Measurements from ENCODE around the gene AIPL1. TPM values are rescaled to one million over a fixed set of nuclear protein-coding genes. Genes with fewer than 3 reads are reported as not detected.

AIPL1 gene
- total RNA-seq, 1 donor from 2014 or later, result not detected

DNA sequence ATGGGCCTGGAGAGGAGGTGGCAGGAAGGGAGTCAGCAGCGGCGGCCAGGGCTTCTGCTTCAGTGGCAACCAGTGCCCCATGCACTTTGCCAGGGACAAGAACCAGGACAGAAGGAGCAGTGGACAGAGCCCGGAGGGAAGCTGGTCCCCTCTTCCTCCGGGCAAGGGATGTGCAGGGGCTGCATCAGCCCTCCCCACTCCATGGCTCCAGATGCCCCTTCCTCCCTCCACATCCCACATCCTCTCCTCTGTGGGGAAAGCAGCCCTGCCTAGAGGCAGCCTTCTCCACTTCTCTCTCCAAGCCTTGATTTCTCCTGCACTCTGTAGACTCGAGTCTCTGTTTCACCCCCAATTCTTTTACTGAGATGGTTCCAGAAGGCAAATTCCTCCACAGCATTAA lies 50.4 kb downstream of the AIPL1 start:
- H3K4me3 ChIP-seq (ENCODE audit: low read depth, low read length), result no peak overlapping the region
- TF ChIP-seq, protein P1, sequence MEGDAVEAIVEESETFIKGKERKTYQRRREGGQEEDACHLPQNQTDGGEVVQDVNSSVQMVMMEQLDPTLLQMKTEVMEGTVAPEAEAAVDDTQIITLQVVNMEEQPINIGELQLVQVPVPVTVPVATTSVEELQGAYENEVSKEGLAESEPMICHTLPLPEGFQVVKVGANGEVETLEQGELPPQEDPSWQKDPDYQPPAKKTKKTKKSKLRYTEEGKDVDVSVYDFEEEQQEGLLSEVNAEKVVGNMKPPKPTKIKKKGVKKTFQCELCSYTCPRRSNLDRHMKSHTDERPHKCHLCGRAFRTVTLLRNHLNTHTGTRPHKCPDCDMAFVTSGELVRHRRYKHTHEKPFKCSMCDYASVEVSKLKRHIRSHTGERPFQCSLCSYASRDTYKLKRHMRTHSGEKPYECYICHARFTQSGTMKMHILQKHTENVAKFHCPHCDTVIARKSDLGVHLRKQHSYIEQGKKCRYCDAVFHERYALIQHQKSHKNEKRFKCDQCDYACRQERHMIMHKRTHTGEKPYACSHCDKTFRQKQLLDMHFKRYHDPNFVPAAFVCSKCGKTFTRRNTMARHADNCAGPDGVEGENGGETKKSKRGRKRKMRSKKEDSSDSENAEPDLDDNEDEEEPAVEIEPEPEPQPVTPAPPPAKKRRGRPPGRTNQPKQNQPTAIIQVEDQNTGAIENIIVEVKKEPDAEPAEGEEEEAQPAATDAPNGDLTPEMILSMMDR (conservative IDR thresholded peaks at IDR 0.05; ENCODE audit: low read depth, low read length), result no peak
- no peak for DNase-seq (ENCODE audit: low read depth)

DNA sequence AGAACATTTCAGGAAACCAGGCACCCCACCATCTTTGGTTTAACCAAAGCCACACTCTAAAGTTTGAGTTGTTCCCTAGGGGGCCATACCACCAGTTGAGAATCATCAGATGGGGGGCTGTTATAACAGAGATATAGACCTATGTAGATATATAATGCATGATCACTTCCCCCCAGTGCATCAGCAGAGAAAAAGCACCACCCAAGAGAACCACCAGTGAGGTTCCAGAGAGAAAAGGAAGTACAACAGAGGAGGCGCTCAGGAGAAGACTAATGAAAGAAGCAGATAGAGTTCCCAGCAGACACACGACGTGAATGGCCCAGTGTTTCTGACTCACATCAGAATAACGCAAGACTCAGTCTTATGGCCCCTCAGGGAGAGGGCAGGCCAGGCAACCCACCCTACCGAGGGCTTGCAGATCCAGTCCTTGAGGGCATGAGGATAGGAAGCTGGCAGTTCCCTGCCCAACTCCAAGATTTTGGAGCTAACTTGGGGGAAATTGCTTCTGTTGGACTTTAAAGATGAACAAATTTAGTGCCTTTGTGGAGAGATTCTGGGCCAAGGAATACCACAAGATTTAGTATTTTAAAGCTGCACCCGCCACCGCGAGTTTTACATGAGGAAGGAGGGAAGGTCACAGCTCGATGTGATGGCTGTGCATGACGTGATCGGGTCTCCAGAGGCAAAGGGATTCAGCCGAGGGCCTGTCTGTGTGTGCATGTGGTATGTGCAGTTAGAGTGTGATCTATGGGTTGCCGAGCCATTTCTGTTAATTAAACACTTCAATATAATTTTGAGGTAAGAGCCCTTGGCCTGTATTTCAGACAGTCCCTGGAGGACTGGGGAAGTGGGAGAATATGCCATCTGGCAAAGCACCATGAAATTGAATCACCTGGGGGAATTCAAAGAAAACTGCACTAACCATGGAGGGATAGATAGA lies 53.1 kb downstream of the AIPL1 start:
- TF ChIP-seq, protein P1 (conservative IDR thresholded peaks at IDR 0.05; ENCODE audit: low read depth, low read length), result no peak
- no peak for DNase-seq (ENCODE audit: low read depth)
- no peak overlapping the region for H3K4me3 ChIP-seq (ENCODE audit: low read depth, low read length)

GRCh38 chr17:6380915-6381438 lies 53.9 kb downstream of the AIPL1 start:
- no peak for DNase-seq (ENCODE audit: low read depth)
- TF ChIP-seq, protein P1 (conservative IDR thresholded peaks at IDR 0.05; ENCODE audit: low read depth, low read length), result no peak
- H3K4me3 ChIP-seq (ENCODE audit: low read depth, low read length), result no peak overlapping the region

DNA sequence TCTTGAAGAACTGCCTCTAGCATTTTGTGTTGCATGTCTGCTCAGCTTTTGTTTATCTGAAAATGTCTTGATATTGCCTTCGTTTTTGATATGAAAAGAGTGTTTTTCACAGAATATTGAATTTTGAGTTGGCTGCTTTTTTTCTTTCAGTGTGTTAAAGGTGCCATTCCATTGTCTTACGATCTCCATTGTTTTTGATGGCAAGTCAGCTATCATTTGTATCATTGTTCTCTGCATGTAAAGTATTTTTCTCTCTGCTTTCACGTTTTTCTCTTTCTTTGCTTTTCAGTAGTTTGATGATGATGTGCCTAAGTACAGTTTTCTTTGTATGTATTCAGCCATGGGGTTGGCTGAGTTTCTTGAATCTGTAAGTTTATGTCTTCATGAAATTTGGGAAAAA lies 57.0 kb downstream of the AIPL1 start:
- H3K4me3 ChIP-seq (ENCODE audit: low read depth, low read length), result no peak overlapping the region
- TF ChIP-seq, protein P1 (conservative IDR thresholded peaks at IDR 0.05; ENCODE audit: low read depth, low read length), result no peak
- no peak for DNase-seq (ENCODE audit: low read depth)

DNA sequence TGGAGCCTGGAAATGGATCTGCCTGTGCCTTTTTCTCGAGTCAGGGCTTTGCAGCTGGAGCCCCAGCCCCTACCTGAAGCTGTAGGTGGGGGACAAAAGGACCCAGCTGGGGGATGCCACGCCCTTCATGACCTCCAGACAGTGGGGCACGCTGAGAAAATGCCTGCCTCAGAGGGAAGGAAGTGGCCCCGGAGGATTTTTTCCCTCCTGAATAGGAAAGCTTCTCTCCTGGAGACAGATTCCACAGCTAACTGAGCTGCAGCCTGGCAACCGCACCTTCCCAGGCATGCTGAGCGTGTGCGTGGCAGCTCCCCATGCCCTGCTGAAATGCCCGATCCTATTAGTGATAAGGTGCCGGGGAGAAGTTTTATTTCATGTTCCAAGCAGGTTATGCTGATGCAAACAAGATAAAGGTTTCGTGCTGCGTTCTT lies 58.0 kb downstream of the AIPL1 start:
- no peak overlapping the region for H3K4me3 ChIP-seq (ENCODE audit: low read depth, low read length)
- no peak for DNase-seq (ENCODE audit: low read depth)
- TF ChIP-seq, protein P1 (conservative IDR thresholded peaks at IDR 0.05; ENCODE audit: low read depth, low read length), result no peak

DNA sequence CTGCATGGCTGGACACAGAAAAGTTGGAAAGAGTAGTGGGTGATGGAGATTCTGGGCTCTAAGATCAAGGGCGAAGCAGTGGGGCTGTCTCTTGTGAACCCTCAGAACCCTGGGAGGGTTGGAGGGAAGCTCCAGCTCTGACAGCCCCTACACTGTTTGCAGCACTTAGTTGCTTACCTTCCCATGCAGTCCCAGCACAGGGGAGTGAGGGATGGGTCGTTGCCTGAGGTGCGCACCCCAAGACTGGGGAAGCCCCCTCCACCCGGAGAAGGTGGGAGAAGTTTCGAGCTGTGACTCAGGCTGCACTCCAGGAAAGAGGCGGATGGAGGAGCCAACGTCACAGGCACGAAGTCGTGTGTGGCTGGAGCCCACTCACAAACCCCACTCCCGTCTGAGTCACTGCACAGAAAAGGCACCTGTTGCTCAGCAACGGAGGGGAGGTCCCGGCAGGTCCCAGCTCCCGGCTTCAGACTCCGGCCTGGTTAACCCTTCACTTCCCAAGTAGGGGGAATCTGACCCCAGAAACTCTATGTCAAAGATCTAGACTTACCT lies 60.1 kb downstream of the AIPL1 start:
- peak; percentile 9 for DNase-seq (ENCODE audit: low read depth)
- H3K4me3 ChIP-seq (ENCODE audit: low read depth, low read length), result peak overlapping the region; percentile 24
- TF ChIP-seq, protein P1 (conservative IDR thresholded peaks at IDR 0.05; ENCODE audit: low read depth, low read length), result no peak
